Measurements from ENCODE around the gene SH2D3A. TPM values are rescaled to one million over a fixed set of nuclear protein-coding genes. Genes with fewer than 3 reads are reported as not detected.

SH2D3A gene
- total RNA-seq, 1 experiment from 2014 or later, result 30.3 TPM

GRCh38 chr19:6788896-6789295, 21.7 kb upstream of the SH2D3A start (continued):
- no peak for TF ChIP-seq AR (CRISPR knock-in tag; IDR thresholded peaks at IDR 0.05)
- TF ChIP-seq NFE2L1 (CRISPR knock-in tag; IDR thresholded peaks at IDR 0.05), result no peak
- no peak for TF ChIP-seq NR3C1 (CRISPR knock-in tag; conservative IDR thresholded peaks at IDR 0.05; ENCODE audit: low read depth)
- TF ChIP-seq ZNF219 (CRISPR knock-in tag; IDR thresholded peaks at IDR 0.05; ENCODE audit: borderline replicate concordance), result no peak
- TF ChIP-seq TEAD1 (CRISPR knock-in tag; IDR thresholded peaks at IDR 0.05), result no peak
- TF ChIP-seq FOXP4 (CRISPR knock-in tag; IDR thresholded peaks at IDR 0.05), result no peak

- no peak for DNase-seq (ENCODE audit: low spot score)
- peaks cover 40% of the 10 kb centered on the region for H3K9me3 Mint-ChIP-seq
- H3K4me3 Mint-ChIP-seq, result no peak overlapping the region
- peaks cover 15% of the 10 kb centered on the region for H3K27me3 Mint-ChIP-seq (ENCODE audit: low read depth)
- H3K36me3 Mint-ChIP-seq, result peaks cover 30% of the 10 kb centered on the region
- ATAC-seq, result no peak
- ChIA-PET POLR2A (no interaction called here), CTCF (no interaction called here)
- H3K4me1 Mint-ChIP-seq, result no peaks in the 10 kb centered on the region
- no peak overlapping the region for H3K27ac Mint-ChIP-seq
- TF ChIP-seq HMGXB4 (CRISPR knock-in tag; IDR thresholded peaks at IDR 0.05) (no peak), JAZF1 (CRISPR knock-in tag; IDR thresholded peaks at IDR 0.05) (no peak), STAT6 (CRISPR knock-in tag; conservative IDR thresholded peaks at IDR 0.05; ENCODE audit: low read depth) (no peak), MLX (CRISPR knock-in tag; IDR thresholded peaks at IDR 0.05) (no peak), HMGA2 (CRISPR knock-in tag; IDR thresholded peaks at IDR 0.05) (no peak), ZNF138 (CRISPR knock-in tag; conservative IDR thresholded peaks at IDR 0.05) (no peak), FOXP1 (CRISPR knock-in tag; IDR thresholded peaks at IDR 0.05; ENCODE audit: borderline replicate concordance) (no peak), PRDM15 (CRISPR knock-in tag; IDR thresholded peaks at IDR 0.05) (no peak), ZSCAN18 (CRISPR knock-in tag; IDR thresholded peaks at IDR 0.05) (no peak), ZNF532 (CRISPR knock-in tag; IDR thresholded peaks at IDR 0.05; ENCODE audit: borderline replicate concordance) (no peak)
These were observed 20.2 kb upstream of the SH2D3A start for GRCh38 chr19:6787393-6787792.
